HL-60 (cell line): ENCODE data around the gene WDR70.

Source experiments
- DNase-seq, 2 experiments: peaks; one replicate each; pipeline ENCODE4 v3.0.0-alpha.2; 2010 to 2020; ENCODE audit warnings: low read depth in 1 of 2, low spot score in 1 of 2
- H3K27ac ChIP-seq: fragments of 250-450 bp; sonication (Bioruptor Pico); replicated peaks from 2 replicates; pipeline ENCODE4 v1.5.1; 2020; ENCODE audit warnings: mild to moderate bottlenecking, moderate library complexity
- H3K27me3 ChIP-seq: fragments of 250-450 bp; sonication (Bioruptor Pico); 2 replicates; pipeline ENCODE4 v1.5.1; 2021; ENCODE audit warnings: mild to moderate bottlenecking, moderate library complexity; ENCODE audit not compliant: insufficient read depth, poor library complexity, severe bottlenecking
- H3K4me3 ChIP-seq: replicated peaks from 2 replicates; pipeline ENCODE4 v1.5.1; 2011; ENCODE audit warnings: mild to moderate bottlenecking, control low read depth, low read length; ENCODE audit not compliant: insufficient read depth
- GABPA ChIP-seq: IDR thresholded peaks from 2 replicates; pipeline ENCODE4 v1.6.1; 2012; ENCODE audit warnings: low read depth
- POLR2AphosphoS5 ChIP-seq: IDR thresholded peaks from 2 replicates; pipeline ENCODE4 v1.6.1; 2012; ENCODE audit warnings: low read depth
- SPI1 ChIP-seq: IDR thresholded peaks from 2 replicates; pipeline ENCODE4 v1.6.1; 2012; ENCODE audit warnings: low read depth, mild to moderate bottlenecking, borderline replicate concordance
- TF ChIP-seq, protein P1 (sequence below): IDR thresholded peaks from one replicate; pipeline ENCODE4 v1.5.1; 2011; ENCODE audit warnings: low read length, control low read depth, inconsistent platforms; ENCODE audit not compliant: insufficient read depth
- TF ChIP-seq, protein P2 (sequence below): IDR thresholded peaks from 2 replicates; pipeline ENCODE4 v1.6.1; 2012; ENCODE audit warnings: low read depth; ENCODE audit not compliant: insufficient replicate concordance

WDR70 gene

DNA sequence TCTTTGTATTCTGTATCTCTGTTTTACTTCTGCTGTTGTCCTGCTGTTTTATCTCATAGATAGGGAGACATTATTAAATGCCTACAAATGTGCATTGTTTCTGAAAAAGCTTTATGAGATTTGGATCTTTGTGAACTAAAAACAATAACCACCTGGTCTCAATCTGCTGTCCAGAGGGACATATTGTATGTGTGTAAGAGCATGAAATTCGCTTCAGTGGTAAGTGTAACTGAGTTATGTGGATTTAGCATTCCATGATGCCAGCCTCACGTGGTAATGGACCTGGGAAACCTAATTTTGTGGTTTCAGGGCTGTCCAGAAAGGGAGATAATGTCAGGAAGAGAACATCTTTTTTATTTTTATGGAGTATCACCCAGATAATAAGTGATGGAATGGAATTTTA is 341.4 kb downstream of the WDR70 start:
- H3K4me3 ChIP-seq, result no peak overlapping the region
- no peak for TF ChIP-seq SPI1
- TF ChIP-seq POLR2AphosphoS5, result no peak
- TF ChIP-seq GABPA, result no peak
- TF ChIP-seq, protein P1, sequence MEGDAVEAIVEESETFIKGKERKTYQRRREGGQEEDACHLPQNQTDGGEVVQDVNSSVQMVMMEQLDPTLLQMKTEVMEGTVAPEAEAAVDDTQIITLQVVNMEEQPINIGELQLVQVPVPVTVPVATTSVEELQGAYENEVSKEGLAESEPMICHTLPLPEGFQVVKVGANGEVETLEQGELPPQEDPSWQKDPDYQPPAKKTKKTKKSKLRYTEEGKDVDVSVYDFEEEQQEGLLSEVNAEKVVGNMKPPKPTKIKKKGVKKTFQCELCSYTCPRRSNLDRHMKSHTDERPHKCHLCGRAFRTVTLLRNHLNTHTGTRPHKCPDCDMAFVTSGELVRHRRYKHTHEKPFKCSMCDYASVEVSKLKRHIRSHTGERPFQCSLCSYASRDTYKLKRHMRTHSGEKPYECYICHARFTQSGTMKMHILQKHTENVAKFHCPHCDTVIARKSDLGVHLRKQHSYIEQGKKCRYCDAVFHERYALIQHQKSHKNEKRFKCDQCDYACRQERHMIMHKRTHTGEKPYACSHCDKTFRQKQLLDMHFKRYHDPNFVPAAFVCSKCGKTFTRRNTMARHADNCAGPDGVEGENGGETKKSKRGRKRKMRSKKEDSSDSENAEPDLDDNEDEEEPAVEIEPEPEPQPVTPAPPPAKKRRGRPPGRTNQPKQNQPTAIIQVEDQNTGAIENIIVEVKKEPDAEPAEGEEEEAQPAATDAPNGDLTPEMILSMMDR, result no peak
- TF ChIP-seq, protein P2, sequence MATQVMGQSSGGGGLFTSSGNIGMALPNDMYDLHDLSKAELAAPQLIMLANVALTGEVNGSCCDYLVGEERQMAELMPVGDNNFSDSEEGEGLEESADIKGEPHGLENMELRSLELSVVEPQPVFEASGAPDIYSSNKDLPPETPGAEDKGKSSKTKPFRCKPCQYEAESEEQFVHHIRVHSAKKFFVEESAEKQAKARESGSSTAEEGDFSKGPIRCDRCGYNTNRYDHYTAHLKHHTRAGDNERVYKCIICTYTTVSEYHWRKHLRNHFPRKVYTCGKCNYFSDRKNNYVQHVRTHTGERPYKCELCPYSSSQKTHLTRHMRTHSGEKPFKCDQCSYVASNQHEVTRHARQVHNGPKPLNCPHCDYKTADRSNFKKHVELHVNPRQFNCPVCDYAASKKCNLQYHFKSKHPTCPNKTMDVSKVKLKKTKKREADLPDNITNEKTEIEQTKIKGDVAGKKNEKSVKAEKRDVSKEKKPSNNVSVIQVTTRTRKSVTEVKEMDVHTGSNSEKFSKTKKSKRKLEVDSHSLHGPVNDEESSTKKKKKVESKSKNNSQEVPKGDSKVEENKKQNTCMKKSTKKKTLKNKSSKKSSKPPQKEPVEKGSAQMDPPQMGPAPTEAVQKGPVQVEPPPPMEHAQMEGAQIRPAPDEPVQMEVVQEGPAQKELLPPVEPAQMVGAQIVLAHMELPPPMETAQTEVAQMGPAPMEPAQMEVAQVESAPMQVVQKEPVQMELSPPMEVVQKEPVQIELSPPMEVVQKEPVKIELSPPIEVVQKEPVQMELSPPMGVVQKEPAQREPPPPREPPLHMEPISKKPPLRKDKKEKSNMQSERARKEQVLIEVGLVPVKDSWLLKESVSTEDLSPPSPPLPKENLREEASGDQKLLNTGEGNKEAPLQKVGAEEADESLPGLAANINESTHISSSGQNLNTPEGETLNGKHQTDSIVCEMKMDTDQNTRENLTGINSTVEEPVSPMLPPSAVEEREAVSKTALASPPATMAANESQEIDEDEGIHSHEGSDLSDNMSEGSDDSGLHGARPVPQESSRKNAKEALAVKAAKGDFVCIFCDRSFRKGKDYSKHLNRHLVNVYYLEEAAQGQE, result no peak
- DNase-seq, result no peak
- H3K27me3 ChIP-seq, result no peaks in the 10 kb centered on the region
- H3K27ac ChIP-seq, result no peak overlapping the region

DNA sequence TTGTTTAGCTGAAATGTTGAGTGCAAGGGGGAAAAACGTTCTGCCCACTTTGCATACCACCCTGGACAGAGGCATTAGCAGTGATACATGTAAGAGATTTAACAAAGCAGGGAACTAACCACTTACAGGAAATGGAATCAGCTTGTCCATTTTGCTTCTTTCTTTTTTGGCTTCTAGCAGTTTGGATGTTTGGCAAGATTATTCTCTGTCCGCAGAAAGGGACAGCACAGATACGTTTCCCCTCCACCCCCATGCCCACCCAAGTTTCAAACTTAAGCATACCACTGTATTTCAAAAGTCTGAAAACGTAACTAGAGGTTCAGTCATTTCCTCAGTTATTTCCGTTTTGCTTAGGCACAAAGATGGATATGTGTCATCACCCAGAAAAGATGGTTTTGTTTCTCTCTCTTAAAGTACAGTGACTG is 342.3 kb downstream of the WDR70 start:
- Histone ChIP-seq H3K4me3 (no peak overlapping the region), H3K27me3 (no peaks in the 10 kb centered on the region), H3K27ac (no peak overlapping the region)
- TF ChIP-seq, protein P2, result peak; percentile 53
- TF ChIP-seq, protein P1, result no peak
- TF ChIP-seq SPI1, result no peak
- TF ChIP-seq GABPA, result no peak
- no peak for DNase-seq

DNA sequence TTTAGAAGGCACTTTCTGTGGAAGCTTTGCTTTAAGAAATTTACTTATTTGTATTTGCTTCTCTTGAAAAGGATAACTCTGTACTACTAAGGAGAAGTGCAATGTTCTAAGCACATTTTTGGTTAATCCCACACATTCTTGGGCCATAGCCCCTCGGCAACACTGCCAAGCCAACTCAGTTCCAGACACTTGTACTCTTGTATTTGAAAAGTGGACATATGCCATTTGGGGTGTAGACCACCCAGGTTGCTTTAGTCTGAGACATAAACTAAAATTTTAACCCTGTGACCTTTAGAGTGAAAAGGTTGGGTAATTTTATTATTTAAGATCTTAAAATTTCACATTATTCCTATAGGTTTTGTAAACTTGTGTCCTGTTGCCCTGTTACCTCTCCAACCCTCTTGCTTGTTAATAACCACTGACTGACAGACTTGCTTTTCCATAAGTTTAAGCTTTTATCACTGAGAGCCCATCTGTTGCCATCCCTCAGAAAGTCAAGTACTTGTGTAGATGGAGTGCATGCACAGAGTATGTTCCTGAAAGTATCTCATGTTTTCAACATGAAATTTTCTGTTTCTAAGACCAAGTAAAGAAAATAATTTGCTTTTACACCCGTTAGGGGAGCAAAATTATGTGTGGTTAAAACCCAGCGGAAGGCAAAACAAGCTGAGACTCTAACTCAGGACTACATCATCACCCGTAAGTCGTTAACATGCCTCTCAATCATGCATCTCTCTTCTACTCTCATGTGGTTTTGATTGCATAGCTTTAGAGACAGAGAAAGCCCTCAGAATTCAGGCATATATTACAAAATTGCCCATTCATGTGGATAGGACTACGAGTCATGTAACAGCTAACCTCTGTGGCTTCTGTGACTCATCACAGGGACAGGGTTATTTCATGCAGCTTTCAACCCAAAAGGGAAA is 343.4 kb downstream of the WDR70 start:
- no peaks in the 10 kb centered on the region for H3K27me3 ChIP-seq
- H3K4me3 ChIP-seq, result no peak overlapping the region
- no peak overlapping the region for H3K27ac ChIP-seq
- peak; percentile 64 to 69 for DNase-seq
- TF ChIP-seq, protein P2, result no peak
- no peak for TF ChIP-seq POLR2AphosphoS5
